ENCODE measurements around the gene FCHO1.
"Not testable (repeated sequence)": the region's sequence is repeated elsewhere in the genome, so short reads cannot be mapped to it uniquely, and the experiment has no call there.

FCHO1 gene

GRCh38 chr19:17777840-17778239 lies 26.6 kb downstream of the FCHO1 start:
- not testable (repeated sequence) for H3K9ac ChIP-seq (ENCODE audit: low read depth in 1 of 2, low read length in 2 of 2); H3K9me3 ChIP-seq (ENCODE audit: control insufficient read depth in 2 of 2, low read length in 2 of 2); H3K36me3 ChIP-seq (ENCODE audit: control insufficient read depth in 2 of 2, insufficient read depth in 2 of 2, low read length in 2 of 2); H3K27ac ChIP-seq (ENCODE audit: low read depth in 2 of 2, low read length in 2 of 2); H3K27me3 ChIP-seq (ENCODE audit: control insufficient read depth in 2 of 2, insufficient read depth in 2 of 2, low read length in 2 of 2); H3K4me3 ChIP-seq (ENCODE audit: low read length in 2 of 2)
- H3K4me1 ChIP-seq (ENCODE audit: control insufficient read depth in 2 of 2, insufficient read depth in 2 of 2, low read length in 2 of 2), result peaks cover 9 to 11% of the 10 kb centered on the region in 2 donors

GRCh38 chr19:17778251-17778967 lies 27.1 kb downstream of the FCHO1 start:
- H3K36me3 ChIP-seq (ENCODE audit: control insufficient read depth in 2 of 2, insufficient read depth in 2 of 2, low read length in 2 of 2), result no peaks in the 10 kb centered on the region

DNA sequence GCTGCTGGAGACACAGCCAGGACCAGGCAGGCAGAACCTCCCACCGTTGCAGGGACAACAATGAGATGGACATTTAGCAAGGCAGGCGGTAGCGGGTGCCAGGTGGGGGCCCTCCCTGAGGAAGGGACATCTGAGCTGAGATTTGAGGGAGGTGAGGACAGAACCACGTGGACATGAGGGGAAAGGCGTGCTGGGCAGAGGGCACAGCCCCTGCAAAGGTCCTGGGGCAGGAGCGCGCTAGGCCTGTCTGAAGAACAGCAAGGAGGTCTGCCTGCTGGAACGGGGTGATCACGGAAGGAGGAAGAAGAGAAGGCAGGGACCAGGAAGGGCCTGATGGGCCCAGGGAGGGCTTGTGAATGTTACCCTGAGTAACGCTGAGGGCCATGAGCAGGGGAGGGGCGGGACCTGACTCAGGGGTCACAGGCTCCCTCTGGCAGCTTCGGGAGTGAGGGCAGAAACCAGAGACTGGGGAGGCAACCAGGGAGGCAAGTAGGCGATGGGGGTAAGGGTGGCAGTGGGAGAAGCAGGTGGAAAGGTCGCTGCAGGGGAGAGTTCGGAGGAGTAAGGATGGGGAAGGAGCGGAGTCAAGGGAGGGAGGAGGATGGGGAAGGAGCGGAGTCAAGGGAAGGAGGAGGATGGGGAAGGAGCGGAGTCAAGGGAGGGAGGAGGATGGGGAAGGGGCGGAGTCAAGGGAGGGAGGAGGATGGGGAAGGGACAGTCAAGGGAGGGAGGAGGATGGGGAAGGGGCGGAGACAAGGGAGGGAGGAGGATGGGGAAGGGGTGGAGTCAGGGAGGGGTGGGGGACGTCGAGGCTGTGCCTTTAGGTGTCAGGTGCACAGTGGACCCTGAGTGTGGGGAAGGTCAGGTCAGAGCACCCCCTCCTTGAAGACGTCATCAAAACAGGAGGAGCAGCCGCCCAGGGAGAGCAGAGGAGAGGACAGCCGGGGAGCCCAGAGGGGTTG lies 28.0 kb downstream of the FCHO1 start:
- Histone ChIP-seq H3K9ac (ENCODE audit: low read depth in 1 of 2, low read length in 2 of 2) (peak overlapping the region in 1 of 2 donors; percentile 12), H3K36me3 (ENCODE audit: control insufficient read depth in 2 of 2, insufficient read depth in 2 of 2, low read length in 2 of 2) (no peaks in the 10 kb centered on the region), H3K4me3 (ENCODE audit: low read length in 2 of 2) (peak overlapping the region in 1 of 2 donors; percentile 50), H3K27me3 (ENCODE audit: control insufficient read depth in 2 of 2, insufficient read depth in 2 of 2, low read length in 2 of 2) (no peaks in the 10 kb centered on the region), H3K9me3 (ENCODE audit: control insufficient read depth in 2 of 2, low read length in 2 of 2) (no peaks in the 10 kb centered on the region), H3K27ac (ENCODE audit: low read depth in 2 of 2, low read length in 2 of 2) (no peak overlapping the region), H3K4me1 (ENCODE audit: control insufficient read depth in 2 of 2, insufficient read depth in 2 of 2, low read length in 2 of 2) (peaks cover 11 to 13% of the 10 kb centered on the region in 2 donors)

More at GRCh38 chr19:17778251-17778967, 27.1 kb downstream of the FCHO1 start:
- Histone ChIP-seq H3K9ac (ENCODE audit: low read depth in 1 of 2, low read length in 2 of 2) (peak overlapping the region in 1 of 2 donors; percentile 12), H3K27me3 (ENCODE audit: control insufficient read depth in 2 of 2, insufficient read depth in 2 of 2, low read length in 2 of 2) (no peaks in the 10 kb centered on the region), H3K4me1 (ENCODE audit: control insufficient read depth in 2 of 2, insufficient read depth in 2 of 2, low read length in 2 of 2) (peaks cover 9 to 11% of the 10 kb centered on the region in 2 donors), H3K4me3 (ENCODE audit: low read length in 2 of 2) (peak overlapping the region; percentile 41 to 50), H3K9me3 (ENCODE audit: control insufficient read depth in 2 of 2, low read length in 2 of 2) (no peaks in the 10 kb centered on the region), H3K27ac (ENCODE audit: low read depth in 2 of 2, low read length in 2 of 2) (no peak overlapping the region)

GRCh38 chr19:17780781-17781180 lies 29.5 kb downstream of the FCHO1 start:
- no peak overlapping the region for H3K4me3 ChIP-seq (ENCODE audit: low read length in 2 of 2)
- H3K4me1 ChIP-seq (ENCODE audit: control insufficient read depth in 2 of 2, insufficient read depth in 2 of 2, low read length in 2 of 2), result peaks cover 11 to 13% of the 10 kb centered on the region in 2 donors
- no peaks in the 10 kb centered on the region for H3K27me3 ChIP-seq (ENCODE audit: control insufficient read depth in 2 of 2, insufficient read depth in 2 of 2, low read length in 2 of 2)
- H3K27ac ChIP-seq (ENCODE audit: low read depth in 2 of 2, low read length in 2 of 2), result no peak overlapping the region
- H3K9ac ChIP-seq (ENCODE audit: low read depth in 1 of 2, low read length in 2 of 2), result no peak overlapping the region
- no peaks in the 10 kb centered on the region for H3K9me3 ChIP-seq (ENCODE audit: control insufficient read depth in 2 of 2, low read length in 2 of 2)
- H3K36me3 ChIP-seq (ENCODE audit: control insufficient read depth in 2 of 2, insufficient read depth in 2 of 2, low read length in 2 of 2), result no peaks in the 10 kb centered on the region

GRCh38 chr19:17783721-17784120 lies 32.4 kb downstream of the FCHO1 start:
- H3K36me3 ChIP-seq (ENCODE audit: control insufficient read depth in 2 of 2, insufficient read depth in 2 of 2, low read length in 2 of 2); H3K4me3 ChIP-seq (ENCODE audit: low read length in 2 of 2); H3K9me3 ChIP-seq (ENCODE audit: control insufficient read depth in 2 of 2, low read length in 2 of 2); H3K27me3 ChIP-seq (ENCODE audit: control insufficient read depth in 2 of 2, insufficient read depth in 2 of 2, low read length in 2 of 2); H3K9ac ChIP-seq (ENCODE audit: low read depth in 1 of 2, low read length in 2 of 2); H3K4me1 ChIP-seq (ENCODE audit: control insufficient read depth in 2 of 2, insufficient read depth in 2 of 2, low read length in 2 of 2); H3K27ac ChIP-seq (ENCODE audit: low read depth in 2 of 2, low read length in 2 of 2): not testable (repeated sequence)

- Histone ChIP-seq H3K36me3 (ENCODE audit: control insufficient read depth in 2 of 2, insufficient read depth in 2 of 2, low read length in 2 of 2) (peaks cover 0 to 5% of the 10 kb centered on the region in 2 donors), H3K9ac (ENCODE audit: low read depth in 1 of 2, low read length in 2 of 2) (no peak overlapping the region), H3K4me1 (ENCODE audit: control insufficient read depth in 2 of 2, insufficient read depth in 2 of 2, low read length in 2 of 2) (peaks cover 3 to 7% of the 10 kb centered on the region in 2 donors), H3K27ac (ENCODE audit: low read depth in 2 of 2, low read length in 2 of 2) (no peak overlapping the region), H3K9me3 (ENCODE audit: control insufficient read depth in 2 of 2, low read length in 2 of 2) (no peaks in the 10 kb centered on the region), H3K4me3 (ENCODE audit: low read length in 2 of 2) (no peak overlapping the region), H3K27me3 (ENCODE audit: control insufficient read depth in 2 of 2, insufficient read depth in 2 of 2, low read length in 2 of 2) (no peaks in the 10 kb centered on the region)
Observed at GRCh38 chr19:17784201-17785008, 33.1 kb downstream of the FCHO1 start.

- H3K27me3 ChIP-seq (ENCODE audit: control insufficient read depth in 2 of 2, insufficient read depth in 2 of 2, low read length in 2 of 2), result no peaks in the 10 kb centered on the region
- no peak overlapping the region for H3K27ac ChIP-seq (ENCODE audit: low read depth in 2 of 2, low read length in 2 of 2)
- H3K9ac ChIP-seq (ENCODE audit: low read depth in 1 of 2, low read length in 2 of 2), result no peak overlapping the region
- no peaks in the 10 kb centered on the region for H3K9me3 ChIP-seq (ENCODE audit: control insufficient read depth in 2 of 2, low read length in 2 of 2)
- peaks cover 0 to 5% of the 10 kb centered on the region in 2 donors for H3K36me3 ChIP-seq (ENCODE audit: control insufficient read depth in 2 of 2, insufficient read depth in 2 of 2, low read length in 2 of 2)
- peaks cover 13 to 22% of the 10 kb centered on the region in 2 donors for H3K4me1 ChIP-seq (ENCODE audit: control insufficient read depth in 2 of 2, insufficient read depth in 2 of 2, low read length in 2 of 2)
- H3K4me3 ChIP-seq (ENCODE audit: low read length in 2 of 2), result no peak overlapping the region
Observed at GRCh38 chr19:17787274-17787913, 36.1 kb downstream of the FCHO1 start.

GRCh38 chr19:17788632-17789031 lies 37.4 kb downstream of the FCHO1 start:
- Histone ChIP-seq H3K27ac (ENCODE audit: low read depth in 2 of 2, low read length in 2 of 2) (no peak overlapping the region), H3K27me3 (ENCODE audit: control insufficient read depth in 2 of 2, insufficient read depth in 2 of 2, low read length in 2 of 2) (no peaks in the 10 kb centered on the region), H3K4me3 (ENCODE audit: low read length in 2 of 2) (no peak overlapping the region), H3K4me1 (ENCODE audit: control insufficient read depth in 2 of 2, insufficient read depth in 2 of 2, low read length in 2 of 2) (peaks cover 13 to 27% of the 10 kb centered on the region in 2 donors), H3K9ac (ENCODE audit: low read depth in 1 of 2, low read length in 2 of 2) (no peak overlapping the region), H3K9me3 (ENCODE audit: control insufficient read depth in 2 of 2, low read length in 2 of 2) (no peaks in the 10 kb centered on the region), H3K36me3 (ENCODE audit: control insufficient read depth in 2 of 2, insufficient read depth in 2 of 2, low read length in 2 of 2) (peaks cover 0 to 5% of the 10 kb centered on the region in 2 donors)

- H3K27me3 ChIP-seq (ENCODE audit: control insufficient read depth in 2 of 2, insufficient read depth in 2 of 2, low read length in 2 of 2), result peaks cover 0 to 6% of the 10 kb centered on the region in 2 donors
- H3K27ac ChIP-seq (ENCODE audit: low read depth in 2 of 2, low read length in 2 of 2), result peak overlapping the region; percentile 74 to 84
- H3K4me1 ChIP-seq (ENCODE audit: control insufficient read depth in 2 of 2, insufficient read depth in 2 of 2, low read length in 2 of 2), result peaks cover 20 to 37% of the 10 kb centered on the region in 2 donors
- peak overlapping the region in 1 of 2 donors; percentile 53 for H3K9ac ChIP-seq (ENCODE audit: low read depth in 1 of 2, low read length in 2 of 2)
- no peaks in the 10 kb centered on the region for H3K9me3 ChIP-seq (ENCODE audit: control insufficient read depth in 2 of 2, low read length in 2 of 2)
- peaks cover 0 to 5% of the 10 kb centered on the region in 2 donors for H3K36me3 ChIP-seq (ENCODE audit: control insufficient read depth in 2 of 2, insufficient read depth in 2 of 2, low read length in 2 of 2)
- no peak overlapping the region for H3K4me3 ChIP-seq (ENCODE audit: low read length in 2 of 2)
Observed at GRCh38 chr19:17790059-17790780, 38.9 kb downstream of the FCHO1 start.

Data from mucosa of rectum (tissue), 2 donors.